ENCODE results near the gene POLRMT.

DNA sequence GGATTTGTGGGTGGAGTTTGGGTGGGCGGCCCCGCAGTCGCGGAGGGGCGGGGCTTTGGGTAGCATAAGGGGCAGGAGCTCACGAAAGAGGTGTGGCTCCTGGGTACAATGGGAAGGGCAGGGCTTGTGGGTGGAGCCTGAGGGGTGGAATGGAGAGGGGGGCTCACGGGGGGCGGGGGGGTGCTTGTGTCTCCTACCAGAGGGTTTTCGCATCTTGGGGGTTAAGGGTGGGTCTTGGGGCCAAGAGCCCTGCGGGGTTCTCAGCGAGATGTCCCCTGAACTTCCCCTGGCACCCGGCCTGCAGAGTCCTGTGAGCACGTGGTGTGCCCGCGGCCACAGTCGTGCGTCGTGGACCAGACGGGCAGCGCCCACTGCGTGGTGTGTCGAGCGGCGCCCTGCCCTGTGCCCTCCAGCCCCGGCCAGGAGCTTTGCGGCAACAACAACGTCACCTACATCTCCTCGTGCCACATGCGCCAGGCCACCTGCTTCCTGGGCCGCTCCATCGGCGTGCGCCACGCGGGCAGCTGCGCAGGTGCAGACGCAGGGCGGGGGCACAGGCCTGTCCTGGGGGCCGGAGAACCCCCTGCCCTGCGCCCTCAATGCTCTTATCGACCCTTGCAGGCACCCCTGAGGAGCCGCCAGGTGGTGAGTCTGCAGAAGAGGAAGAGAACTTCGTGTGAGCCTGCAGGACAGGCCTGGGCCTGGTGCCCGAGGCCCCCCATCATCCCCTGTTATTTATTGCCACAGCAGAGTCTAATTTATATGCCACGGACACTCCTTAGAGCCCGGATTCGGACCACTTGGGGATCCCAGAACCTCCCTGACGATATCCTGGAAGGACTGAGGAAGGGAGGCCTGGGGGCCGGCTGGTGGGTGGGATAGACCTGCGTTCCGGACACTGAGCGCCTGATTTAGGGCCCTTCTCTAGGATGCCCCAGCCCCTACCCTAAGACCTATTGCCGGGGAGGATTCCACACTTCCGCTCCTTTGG lies 48.0 kb upstream of the POLRMT start:
- no peak for TF ChIP-seq EP300 (IDR thresholded peaks at IDR 0.05)
- TF ChIP-seq, protein P1, sequence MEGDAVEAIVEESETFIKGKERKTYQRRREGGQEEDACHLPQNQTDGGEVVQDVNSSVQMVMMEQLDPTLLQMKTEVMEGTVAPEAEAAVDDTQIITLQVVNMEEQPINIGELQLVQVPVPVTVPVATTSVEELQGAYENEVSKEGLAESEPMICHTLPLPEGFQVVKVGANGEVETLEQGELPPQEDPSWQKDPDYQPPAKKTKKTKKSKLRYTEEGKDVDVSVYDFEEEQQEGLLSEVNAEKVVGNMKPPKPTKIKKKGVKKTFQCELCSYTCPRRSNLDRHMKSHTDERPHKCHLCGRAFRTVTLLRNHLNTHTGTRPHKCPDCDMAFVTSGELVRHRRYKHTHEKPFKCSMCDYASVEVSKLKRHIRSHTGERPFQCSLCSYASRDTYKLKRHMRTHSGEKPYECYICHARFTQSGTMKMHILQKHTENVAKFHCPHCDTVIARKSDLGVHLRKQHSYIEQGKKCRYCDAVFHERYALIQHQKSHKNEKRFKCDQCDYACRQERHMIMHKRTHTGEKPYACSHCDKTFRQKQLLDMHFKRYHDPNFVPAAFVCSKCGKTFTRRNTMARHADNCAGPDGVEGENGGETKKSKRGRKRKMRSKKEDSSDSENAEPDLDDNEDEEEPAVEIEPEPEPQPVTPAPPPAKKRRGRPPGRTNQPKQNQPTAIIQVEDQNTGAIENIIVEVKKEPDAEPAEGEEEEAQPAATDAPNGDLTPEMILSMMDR (IDR thresholded peaks at IDR 0.05) = no peak
